NOMO-1 treated with DMSO at 0.1 percent for 48 hours (cell line): Measurements from ENCODE around the gene TEC.

Experiments used
- DNase-seq: peaks from one replicate; lab custom pipeline; 2025; ENCODE audit not compliant: unreplicated experiment; lab: John Stamatoyannopoulos, UW

The TEC gene

GRCh38 chr4:48093991-48094416, 175.6 kb downstream of the TEC start:
- no peak for DNase-seq

- no peak for DNase-seq
Measured at GRCh38 chr4:48090621-48091020, 179.0 kb downstream of the TEC start.

- no peak for DNase-seq
Measured at GRCh38 chr4:48085821-48086589, 183.6 kb downstream of the TEC start.
